ENCODE data around the gene MIXL1. TPM values are rescaled to one million over a fixed set of nuclear protein-coding genes. Genes with fewer than 3 reads are reported as not detected.
"Not testable (repeated sequence)": the region's sequence is repeated elsewhere in the genome, so short reads cannot be mapped to it uniquely, and the experiment has no call there.

The MIXL1 gene
- total RNA-seq, 2 donors from 2014 or later: not detected

GRCh38 chr1:226248796-226249195 lies 25.3 kb downstream of the MIXL1 start:
- 33 to 42% methylated on average over 3 of the region's 3 CpGs for WGBS, 2 donors
- H3K27me3 ChIP-seq: no peaks in the 10 kb centered on the region
- no peak overlapping the region for H3K4me3 ChIP-seq
- H3K9me3 ChIP-seq: no peaks in the 10 kb centered on the region
- H3K36me3 ChIP-seq (replicated peaks in 1 of 2; ENCODE audit: insufficient read depth in 1 of 2, low read depth in 2 of 2): no peaks in the 10 kb centered on the region
- H3K4me1 ChIP-seq: no peaks in the 10 kb centered on the region
- no peak for TF ChIP-seq CTCF (IDR thresholded peaks at IDR 0.05)
- no peak for TF ChIP-seq POLR2A (IDR thresholded peaks at IDR 0.05)
- ATAC-seq (no peak), DNase-seq (no peak)
- H3K27ac ChIP-seq: no peak overlapping the region
- intact Hi-C loops (cut with DNase I): no loop called here

- H3K27me3 ChIP-seq: no peaks in the 10 kb centered on the region
- WGBS, 2 donors: 95 to 100% methylated on average over 1 of the region's 1 CpG
- no peaks in the 10 kb centered on the region for H3K9me3 ChIP-seq
- no peak overlapping the region for H3K27ac ChIP-seq
- DNase-seq (no peak), ATAC-seq (no peak)
- no peak overlapping the region for H3K4me3 ChIP-seq
- no peaks in the 10 kb centered on the region for H3K4me1 ChIP-seq
- no peaks in the 10 kb centered on the region for H3K36me3 ChIP-seq (replicated peaks in 1 of 2; ENCODE audit: insufficient read depth in 1 of 2, low read depth in 2 of 2)
- TF ChIP-seq POLR2A (IDR thresholded peaks at IDR 0.05) (no peak), CTCF (IDR thresholded peaks at IDR 0.05) (no peak)
- intact Hi-C loops (cut with DNase I): no loop called here
Measured at GRCh38 chr1:226250511-226250910, 27.0 kb downstream of the MIXL1 start.

GRCh38 chr1:226252841-226253240 lies 29.4 kb downstream of the MIXL1 start:
- H3K36me3 ChIP-seq (replicated peaks in 1 of 2; ENCODE audit: insufficient read depth in 1 of 2, low read depth in 2 of 2); H3K27me3 ChIP-seq; ATAC-seq; H3K4me3 ChIP-seq; H3K4me1 ChIP-seq; intact Hi-C loops (cut with DNase I); DNase-seq; H3K9me3 ChIP-seq; H3K27ac ChIP-seq: not testable (repeated sequence)
- WGBS, 2 donors: 93% methylated on average over 7 of the region's 7 CpGs

GRCh38 chr1:226253933-226254332 lies 30.5 kb downstream of the MIXL1 start:
- Histone ChIP-seq H3K9me3 (no peaks in the 10 kb centered on the region), H3K27ac (no peak overlapping the region), H3K36me3 (replicated peaks in 1 of 2; ENCODE audit: insufficient read depth in 1 of 2, low read depth in 2 of 2) (no peaks in the 10 kb centered on the region), H3K27me3 (no peaks in the 10 kb centered on the region), H3K4me1 (no peaks in the 10 kb centered on the region), H3K4me3 (no peak overlapping the region)
- intact Hi-C loops (cut with DNase I): no loop called here
- DNase-seq (no peak), ATAC-seq (no peak)
- 89 to 95% methylated on average over 4 of the region's 4 CpGs for WGBS, 2 donors
- TF ChIP-seq CTCF (IDR thresholded peaks at IDR 0.05): no peak
- TF ChIP-seq POLR2A (IDR thresholded peaks at IDR 0.05): no peak

- Histone ChIP-seq H3K9me3 (no peaks in the 10 kb centered on the region), H3K4me3 (no peak overlapping the region), H3K4me1 (no peaks in the 10 kb centered on the region), H3K27me3 (no peaks in the 10 kb centered on the region), H3K27ac (no peak overlapping the region), H3K36me3 (replicated peaks in 1 of 2; ENCODE audit: insufficient read depth in 1 of 2, low read depth in 2 of 2) (no peaks in the 10 kb centered on the region)
- ATAC-seq: no peak
- no peak for DNase-seq
- 65 to 78% methylated on average over 3 of the region's 3 CpGs for WGBS, 2 donors
- intact Hi-C loops (cut with DNase I): no loop called here
- TF ChIP-seq POLR2A (IDR thresholded peaks at IDR 0.05): no peak
- no peak for TF ChIP-seq CTCF (IDR thresholded peaks at IDR 0.05)
Measured at GRCh38 chr1:226255380-226255779, 31.9 kb downstream of the MIXL1 start.

Measured in body of pancreas (tissue), 4 donors.